Neural cell (in vitro differentiated cells): Measurements from ENCODE around the gene STARD4. TPM values are rescaled to one million over a fixed set of nuclear protein-coding genes. Genes with fewer than 3 reads are reported as not detected.

Experiments used
- H2AFZ ChIP-seq: fragments of 200-600, 300-800 bp; sonication (generic), shearing (Covaris generic); 2 replicates; pipeline ENCODE4 v1.6.0; 2014; ENCODE audit warnings: low read depth, mild to moderate bottlenecking, antibody characterized with exemption, low read length, moderate library complexity
- H3F3A ChIP-seq: fragments of 200-600 bp; shearing (Covaris generic); 2 replicates; pipeline ENCODE4 v1.6.1; 2016; ENCODE audit warnings: mild to moderate bottlenecking, moderate library complexity, mixed read lengths, antibody characterized with exemption, low read length; ENCODE audit not compliant: insufficient read depth, poor library complexity, severe bottlenecking
- H3K27ac ChIP-seq: fragments of 200-600, 300-800 bp; sonication (generic), shearing (Covaris generic); 2 replicates; pipeline ENCODE4 v1.5.1; 2014; ENCODE audit warnings: mild to moderate bottlenecking, low read length, moderate library complexity
- H3K27me3 ChIP-seq: fragments of 300-800, 200-600 bp; sonication (generic), shearing (Covaris generic); 2 replicates; pipeline ENCODE4 v1.6.0; 2014; ENCODE audit warnings: mild to moderate bottlenecking, low read depth, low read length, moderate library complexity; ENCODE audit not compliant: insufficient read depth
- H3K36me3 ChIP-seq: fragments of 300-800, 200-600 bp; sonication (generic), shearing (Covaris generic); 2 replicates; pipeline ENCODE4 v1.5.1; 2014; ENCODE audit warnings: mild to moderate bottlenecking, antibody characterized with exemption, low read length, moderate library complexity; ENCODE audit not compliant: insufficient read depth
- H3K4me2 ChIP-seq: fragments of 300-800, 200-600 bp; sonication (generic), shearing (Covaris generic); 2 replicates; pipeline ENCODE4 v1.6.0; 2014; ENCODE audit warnings: mild to moderate bottlenecking, low read length
- H3K4me3 ChIP-seq: fragments of 300-800, 200-600 bp; sonication (generic), shearing (Covaris generic); 2 replicates; pipeline ENCODE4 v1.5.1; 2014; ENCODE audit warnings: mild to moderate bottlenecking, low read length, moderate library complexity
- H3K79me2 ChIP-seq: fragments of 200-600 bp; shearing (Covaris generic); replicated peaks from 2 replicates; pipeline ENCODE4 v1.6.0; 2014; ENCODE audit warnings: mild to moderate bottlenecking, low read length, moderate library complexity; ENCODE audit not compliant: insufficient read depth
- H3K9ac ChIP-seq: fragments of 300-800, 200-600 bp; sonication (generic), shearing (Covaris generic); 2 replicates; pipeline ENCODE4 v1.6.1; 2016; ENCODE audit warnings: mild to moderate bottlenecking, low read length, mixed read lengths
- H3K9me2 ChIP-seq: fragments of 200-600 bp; shearing (Covaris generic); 2 replicates; pipeline ENCODE4 v1.6.1; 2016; ENCODE audit warnings: mild to moderate bottlenecking, low read length, mixed read lengths; ENCODE audit not compliant: insufficient read depth
- H3K9me3 ChIP-seq: fragments of 200-600, 300-800 bp; sonication (generic), shearing (Covaris generic); 2 replicates; pipeline ENCODE4 v1.6.1; 2016; ENCODE audit warnings: mild to moderate bottlenecking, mixed run types, low read length, moderate library complexity, mixed read lengths
- H4K20me1 ChIP-seq: fragments of 200-600 bp; shearing (Covaris generic); 2 replicates; pipeline ENCODE4 v1.6.1; 2016; ENCODE audit warnings: mild to moderate bottlenecking, mixed run types; ENCODE audit not compliant: insufficient read depth
- CTCF ChIP-seq: fragments of 450-650 bp; IDR thresholded peaks from 2 replicates; pipeline ENCODE4 v1.5.1; 2014; ENCODE audit warnings: antibody characterized with exemption, mild to moderate bottlenecking, moderate library complexity; ENCODE audit not compliant: poor library complexity, severe bottlenecking
- EP300 ChIP-seq: fragments of 450-650 bp; conservative IDR thresholded peaks from 2 replicates; pipeline ENCODE4 v1.6.1; 2014; ENCODE audit warnings: antibody characterized with exemption, mild to moderate bottlenecking, moderate library complexity; ENCODE audit not compliant: poor library complexity, severe bottlenecking
- EZH2 ChIP-seq: fragments of 200-600, 300-800 bp; shearing (Covaris generic), sonication (generic); IDR thresholded peaks from 2 replicates; pipeline ENCODE4 v1.6.1; 2014; ENCODE audit warnings: antibody characterized with exemption, low read length, borderline replicate concordance, mild to moderate bottlenecking; ENCODE audit not compliant: insufficient read depth, poor library complexity, severe bottlenecking
- MXI1 ChIP-seq: fragments of 450-650 bp; conservative IDR thresholded peaks from 2 replicates; pipeline ENCODE4 v1.6.1; 2014; ENCODE audit warnings: antibody characterized with exemption, mild to moderate bottlenecking; ENCODE audit not compliant: poor library complexity, severe bottlenecking
- POLR2AphosphoS5 ChIP-seq: IDR thresholded peaks from 2 replicates; pipeline ENCODE4 v1.6.1; 2012
- RAD21 ChIP-seq: fragments of 450-650 bp; conservative IDR thresholded peaks from 2 replicates; pipeline ENCODE4 v1.6.1; 2014; ENCODE audit warnings: antibody characterized with exemption, mild to moderate bottlenecking, moderate library complexity
- REST ChIP-seq: IDR thresholded peaks from 2 replicates; pipeline ENCODE4 v1.6.1; 2012; ENCODE audit warnings: borderline replicate concordance
- SMC3 ChIP-seq: fragments of 450-650 bp; conservative IDR thresholded peaks from 2 replicates; pipeline ENCODE4 v1.6.1; 2014; ENCODE audit warnings: antibody characterized with exemption, mild to moderate bottlenecking, moderate library complexity; ENCODE audit not compliant: poor library complexity
- TAF1 ChIP-seq: IDR thresholded peaks from 2 replicates; pipeline ENCODE4 v1.6.1; 2012; ENCODE audit warnings: low read depth
- polyA plus RNA-seq: library from polyadenylated mRNA; depleted of rRNA; stranded (reverse); fragments of >200 nt; gene quantifications from 2 replicates; pipeline ENCODE4 v1.2.3, GENCODE V29; 2014

The STARD4 gene
- polyA plus RNA-seq, 1 donor from 2014 or later, result 62.6 TPM

GRCh38 chr5:111520908-111521307 lies 8.6 kb upstream of the STARD4 start:
- Histone ChIP-seq H3K79me2 (no peaks in the 10 kb centered on the region), H3F3A (no peaks in the 10 kb centered on the region), H3K9ac (no peak overlapping the region), H3K36me3 (no peaks in the 10 kb centered on the region), H3K27me3 (no peaks in the 10 kb centered on the region), H4K20me1 (no peaks in the 10 kb centered on the region), H3K4me2 (no peak overlapping the region), H3K9me3 (no peaks in the 10 kb centered on the region), H2AFZ (no peak overlapping the region), H3K27ac (no peak overlapping the region), H3K9me2 (no peaks in the 10 kb centered on the region), H3K4me3 (no peak overlapping the region)
- TF ChIP-seq MXI1, result no peak
- no peak for TF ChIP-seq SMC3
- no peak for TF ChIP-seq EZH2
- TF ChIP-seq REST, result no peak
- no peak for TF ChIP-seq RAD21
- TF ChIP-seq EP300, result no peak
- TF ChIP-seq TAF1, result no peak
- TF ChIP-seq POLR2AphosphoS5, result no peak

- no peaks in the 10 kb centered on the region for H3K9me3 ChIP-seq
Observed at GRCh38 chr5:111518777-111519176, 6.4 kb upstream of the STARD4 start.

More at GRCh38 chr5:111518777-111519176, 6.4 kb upstream of the STARD4 start:
- H4K20me1 ChIP-seq, result no peaks in the 10 kb centered on the region
- H3K9me2 ChIP-seq, result no peaks in the 10 kb centered on the region
- no peak overlapping the region for H3K4me2 ChIP-seq
- TF ChIP-seq EP300, result no peak
- TF ChIP-seq RAD21, result no peak
- TF ChIP-seq EZH2, result no peak
- TF ChIP-seq POLR2AphosphoS5, result no peak
- no peak for TF ChIP-seq MXI1
- TF ChIP-seq TAF1, result no peak
- no peak for TF ChIP-seq CTCF
- TF ChIP-seq SMC3, result no peak
- no peaks in the 10 kb centered on the region for H3K36me3 ChIP-seq
- H3K27ac ChIP-seq, result no peak overlapping the region
- no peaks in the 10 kb centered on the region for H3F3A ChIP-seq
- no peak overlapping the region for H2AFZ ChIP-seq
- no peak overlapping the region for H3K9ac ChIP-seq
- H3K79me2 ChIP-seq, result no peaks in the 10 kb centered on the region
- no peaks in the 10 kb centered on the region for H3K27me3 ChIP-seq
- H3K4me3 ChIP-seq, result no peak overlapping the region
